Endothelial cell of umbilical vein (primary cell): ENCODE results near the gene TMEM151B. TPM values are rescaled to one million over a fixed set of nuclear protein-coding genes. Genes with fewer than 3 reads are reported as not detected.

Experiments
- BruUV-seq: library from RNA; stranded (reverse); fragments of 400-500 nt; replicated peaks from 2 replicates; lab custom pipeline; 2021; lab: Mats Ljungman, UMichigan
- CTCF ChIA-PET: fragments of 300-600, 350-600 bp; sonication (Branson Sonifier 250); formaldehyde crosslinking; loops from one replicate; lab custom pipeline; 2021; ENCODE audit warnings: antibody characterized with exemption, inconsistent platforms; lab: Charles Lee
- POLR2A ChIA-PET: fragments of 300-600, 350-600 bp; sonication (Branson Sonifier 250); formaldehyde crosslinking; loops from one replicate; lab custom pipeline; 2021; ENCODE audit warnings: antibody characterized with exemption, inconsistent platforms; lab: Charles Lee
- DNase-seq: peaks from one replicate; pipeline ENCODE4 v3.0.0-alpha.2; 2011; ENCODE audit warnings: low read depth, low spot score
- FAIRE-seq: peaks from 2 replicates; lab custom pipeline; 2011; peaks lifted over from hg19 to GRCh38; lab: Jason Lieb, UNC
- H2AFZ ChIP-seq: 2 replicates; pipeline ENCODE4 v1.6.0; 2012; ENCODE audit warnings: low read depth, low read length, control low read depth, inconsistent platforms
- H3K27ac ChIP-seq: 2 replicates; pipeline ENCODE4 v1.5.1; 2011; ENCODE audit warnings: low read depth, mild to moderate bottlenecking, control low read depth, low read length, moderate library complexity; ENCODE audit not compliant: insufficient read depth
- H3K27me3 ChIP-seq, 2 experiments: 2 replicates each; pipeline versions ENCODE4 v1.6.0 to v1.6.1; 2011; ENCODE audit warnings: low read length in 2 of 2, mixed read lengths in 1 of 2; ENCODE audit not compliant: control insufficient read depth in 2 of 2, insufficient read depth in 2 of 2
- H3K36me3 ChIP-seq, 2 experiments: 2 replicates in 1 of 2; 3 replicates in 1 of 2; pipeline ENCODE4 v1.5.1; 2011; ENCODE audit warnings: low read length in 2 of 2, mild to moderate bottlenecking in 1 of 2, moderate library complexity in 1 of 2; ENCODE audit not compliant: control insufficient read depth in 2 of 2, insufficient read depth in 2 of 2; ENCODE audit errors: extremely low read depth in 1 of 2
- H3K4me1 ChIP-seq: 3 replicates; pipeline ENCODE4 v1.5.1; 2011; ENCODE audit warnings: mild to moderate bottlenecking, low read length; ENCODE audit not compliant: control insufficient read depth, insufficient read depth; ENCODE audit errors: extremely low read depth
- H3K4me2 ChIP-seq: 2 replicates; pipeline ENCODE4 v1.6.1; 2011; ENCODE audit warnings: low read length, control low read depth, mixed read lengths; ENCODE audit not compliant: insufficient read depth
- H3K4me3 ChIP-seq, 3 experiments: fragments of 200-600 bp in 1 of 3; sonication (generic), shearing (Covaris generic) in 1 of 3; replicated peaks in 1 of 3; 2 replicates each; pipeline ENCODE4 v1.5.1; 2011 to 2016; ENCODE audit warnings: control low read depth in 3 of 3, low read length in 3 of 3, mild to moderate bottlenecking in 2 of 3, inconsistent platforms in 1 of 3, low read depth in 1 of 3, moderate library complexity in 1 of 3; ENCODE audit not compliant: insufficient read depth in 1 of 3
- H3K79me2 ChIP-seq: 2 replicates; pipeline ENCODE4 v1.6.0; 2012; ENCODE audit warnings: low read length, inconsistent platforms; ENCODE audit not compliant: control insufficient read depth, insufficient read depth
- H3K9ac ChIP-seq: replicated peaks from 2 replicates; pipeline ENCODE3; 2011; ENCODE audit warnings: low read length, control low read depth; ENCODE audit not compliant: insufficient read depth; ENCODE audit errors: extremely low read depth
- H3K9me1 ChIP-seq: replicated peaks from 3 replicates; pipeline ENCODE4 v1.6.0; 2011; ENCODE audit warnings: mild to moderate bottlenecking, low read length; ENCODE audit not compliant: control insufficient read depth, insufficient read depth; ENCODE audit errors: extremely low read depth
- H3K9me3 ChIP-seq: replicated peaks from 2 replicates; pipeline ENCODE4 v1.5.1; 2012; ENCODE audit warnings: low read length, inconsistent platforms; ENCODE audit not compliant: control insufficient read depth, insufficient read depth
- H4K20me1 ChIP-seq: replicated peaks from 2 replicates; pipeline ENCODE3; 2011; ENCODE audit warnings: mild to moderate bottlenecking, low read length; ENCODE audit not compliant: control insufficient read depth, insufficient read depth; ENCODE audit errors: extremely low read depth
- CTCF ChIP-seq, 2 donors: IDR thresholded peaks; 1 replicate in 1 of 2; 2 replicates in 1 of 2; pipeline ENCODE4 v1.5.1; 2011; ENCODE audit warnings: low read length in 2 of 2, mild to moderate bottlenecking in 2 of 2, moderate library complexity in 2 of 2, control low read depth in 1 of 2, inconsistent platforms in 1 of 2, low read depth in 1 of 2; ENCODE audit not compliant: insufficient read depth in 1 of 2; ENCODE audit errors: extremely low read depth in 1 of 2
- EZH2 ChIP-seq: IDR thresholded peaks from 2 replicates; pipeline ENCODE4 v1.6.1; 2012; ENCODE audit warnings: borderline replicate concordance, low read depth, mild to moderate bottlenecking, moderate library complexity, low read length, inconsistent platforms; ENCODE audit not compliant: severe bottlenecking
- FOS ChIP-seq: IDR thresholded peaks from 2 replicates; pipeline ENCODE4 v1.6.1; 2011; ENCODE audit warnings: mild to moderate bottlenecking, low read length, moderate library complexity, borderline replicate concordance; ENCODE audit not compliant: insufficient read depth
- GATA2 ChIP-seq: IDR thresholded peaks from 2 replicates; pipeline ENCODE4 v1.7.0; 2011; ENCODE audit warnings: low read depth, mild to moderate bottlenecking, moderate library complexity, mixed read lengths, low read length; ENCODE audit not compliant: insufficient read length, insufficient read depth
- JUN ChIP-seq: IDR thresholded peaks from 2 replicates; pipeline ENCODE4 v1.6.1; 2011; ENCODE audit warnings: borderline replicate concordance, low read depth; ENCODE audit not compliant: insufficient read length, insufficient read depth
- MAX ChIP-seq: IDR thresholded peaks from 2 replicates; pipeline ENCODE4 v1.6.1; 2011; ENCODE audit not compliant: insufficient read depth, insufficient read length
- MYC ChIP-seq: IDR thresholded peaks from one replicate; pipeline ENCODE4 v1.6.1; 2011; ENCODE audit warnings: mild to moderate bottlenecking, low read depth, low read length
- POLR2A ChIP-seq: IDR thresholded peaks from 2 replicates; pipeline ENCODE4 v1.6.1; 2012; ENCODE audit warnings: low read depth, mild to moderate bottlenecking, control low read depth, low read length
- POLR2AphosphoS5 ChIP-seq: IDR thresholded peaks from 2 replicates; pipeline ENCODE4 v1.6.1; 2012; ENCODE audit warnings: low read depth, mild to moderate bottlenecking, control low read depth, low read length, moderate library complexity; ENCODE audit not compliant: insufficient read depth
- dilution Hi-C: fragments of 300-500 bp; cut with MboI; formaldehyde crosslinking; loops from one replicate; pipeline ENCODE4 v1.15.0; 2019; ENCODE audit warnings: low sequenced_read_pairs; ENCODE audit not compliant: extremely low pct_ligation_motif_present
- intact Hi-C: fragments of 100-400 bp; cut with micrococcal nuclease; formaldehyde crosslinking; loops from one replicate; pipeline ENCODE4 v1.10.0; 2022
- polyA plus RNA-seq, 4 experiments: library from polyadenylated mRNA; depleted of rRNA in 3 of 4; stranded (reverse) in 3 of 4; unstranded in 1 of 4; fragments of >200 nt; gene quantifications; 2 replicates each; pipeline versions ENCODE4 v1.2.1 to v1.2.3, GENCODE V29; 2011 to 2012; ENCODE audit warnings: missing spikeins in 1 of 4
- total RNA-seq: library from RNA; stranded (reverse); gene quantifications from 2 replicates; pipeline ENCODE4 v1.2.3, GENCODE V29; 2021

Gene TMEM151B
- total and polyA plus RNA-seq, 2 donors (not counting 3 experiments of a cell fraction or from before 2014, with no cell fraction given): 0.03 to 0.07 TPM

GRCh38 chr6:44300292-44300823, 30.1 kb downstream of the TMEM151B start:
- TF ChIP-seq EZH2 (no peak), POLR2AphosphoS5 (no peak), CTCF (IDR thresholded peaks at IDR 0.05; ENCODE audit: extremely low read depth in 1 of 2, insufficient read depth in 1 of 2, low read depth in 1 of 2, low read length in 2 of 2) (no peak), JUN (no peak), MAX (no peak), POLR2A (no peak), MYC (no peak), GATA2 (no peak), FOS (no peak)
- no peak overlapping the region for H3K4me3 ChIP-seq
- DNase-seq (no peak), FAIRE-seq (no peak)
- H3K9me1 ChIP-seq: no peaks in the 10 kb centered on the region
- dilution Hi-C loops (no loop called here), intact Hi-C loops (no loop called here)
- peaks cover 24 to 31% of the 10 kb centered on the region in 2 experiments for H3K27me3 ChIP-seq
- no peak overlapping the region for H3K4me2 ChIP-seq
- H3K9ac ChIP-seq: no peak overlapping the region
- H3K36me3 ChIP-seq: peaks cover 13 to 37% of the 10 kb centered on the region in 2 experiments
- POLR2A ChIA-PET: no interaction called here
- no peaks in the 10 kb centered on the region for H4K20me1 ChIP-seq
- H2AFZ ChIP-seq: no peak overlapping the region
- no peaks in the 10 kb centered on the region for H3K79me2 ChIP-seq
- no peaks in the 10 kb centered on the region for H3K9me3 ChIP-seq
- no peak overlapping the region for H3K27ac ChIP-seq
- BruUV-seq: TSS peak; percentile 17
- CTCF ChIA-PET: interaction anchor here (1.6 kb wide), 1 partner anchor 13 kb away, joined by 5 read pairs; the partner anchor contains the start of gene AARS2
- H3K4me1 ChIP-seq: peaks cover 6% of the 10 kb centered on the region
